HepG2 (cell line): ENCODE results near the gene POLR1H. TPM values are rescaled to one million over a fixed set of nuclear protein-coding genes. Genes with fewer than 3 reads are reported as not detected.

Source experiments
- GTF3A ChIP-seq: sonication (generic); formaldehyde crosslinking; conservative IDR thresholded peaks from 2 replicates; pipeline ENCODE4 v1.4.0; 2020; ENCODE audit warnings: mild to moderate bottlenecking, missing genetic modification reagents
- HMGA1 ChIP-seq: sonication (generic); formaldehyde crosslinking; conservative IDR thresholded peaks from 2 replicates; pipeline ENCODE4 v1.4.0; 2020; ENCODE audit warnings: missing genetic modification reagents
- HMGXB3 ChIP-seq: sonication (generic); formaldehyde crosslinking; IDR thresholded peaks from 2 replicates; pipeline ENCODE4 v1.4.0; 2020; ENCODE audit warnings: missing genetic modification reagents, borderline replicate concordance
- NFATC3 ChIP-seq: sonication (generic); formaldehyde crosslinking; IDR thresholded peaks from 2 replicates; pipeline ENCODE4 v1.5.1; 2020; ENCODE audit warnings: mild to moderate bottlenecking, missing genetic modification reagents
- SIX1 ChIP-seq: sonication (generic); formaldehyde crosslinking; IDR thresholded peaks from 2 replicates; pipeline ENCODE4 v1.4.0; 2020; ENCODE audit warnings: missing genetic modification reagents, borderline replicate concordance
- TBX2 ChIP-seq: sonication (generic); formaldehyde crosslinking; IDR thresholded peaks from 2 replicates; pipeline ENCODE4 v1.5.0; 2020; ENCODE audit warnings: missing genetic modification reagents, mild to moderate bottlenecking, borderline replicate concordance
- TCF12 ChIP-seq, 2 experiments: fragments of 450-650 bp in 1 of 2; sonication (generic) in 1 of 2; formaldehyde crosslinking in 1 of 2; IDR thresholded peaks; 2 replicates each; pipeline versions ENCODE4 v1.6.1 to v1.8.0; 2017 to 2022; ENCODE audit warnings: antibody characterized with exemption in 1 of 2, mild to moderate bottlenecking in 1 of 2, missing genetic modification reagents in 1 of 2, moderate library complexity in 1 of 2
- TEAD2 ChIP-seq: sonication (generic); formaldehyde crosslinking; IDR thresholded peaks from 2 replicates; pipeline ENCODE4 v1.9.0; 2021; ENCODE audit warnings: missing genetic modification reagents
- ZC3H4 ChIP-seq: sonication (generic); formaldehyde crosslinking; IDR thresholded peaks from 2 replicates; pipeline ENCODE4 v1.4.0; 2020; ENCODE audit warnings: missing genetic modification reagents, borderline replicate concordance
- ZNF264 ChIP-seq: sonication (generic); formaldehyde crosslinking; IDR thresholded peaks from 2 replicates; pipeline ENCODE4 v1.4.0; 2020; ENCODE audit warnings: missing genetic modification reagents
- ZNF563 ChIP-seq: sonication (generic); formaldehyde crosslinking; IDR thresholded peaks from 2 replicates; pipeline ENCODE4 v1.8.0; 2022; ENCODE audit warnings: mild to moderate bottlenecking, moderate library complexity, missing genetic modification reagents
- ZNF576 ChIP-seq: sonication (generic); formaldehyde crosslinking; IDR thresholded peaks from 2 replicates; pipeline ENCODE4 v1.4.0; 2020; ENCODE audit warnings: mild to moderate bottlenecking, missing genetic modification reagents
- ZNF749 ChIP-seq: sonication (generic); formaldehyde crosslinking; IDR thresholded peaks from 2 replicates; pipeline ENCODE4 v1.8.0; 2022; ENCODE audit warnings: mild to moderate bottlenecking, missing genetic modification reagents, moderate library complexity, borderline replicate concordance
- ZNF777 ChIP-seq: sonication (generic); formaldehyde crosslinking; IDR thresholded peaks from 2 replicates; pipeline ENCODE4 v1.4.0; 2020; ENCODE audit warnings: missing genetic modification reagents
- ZNF780A ChIP-seq: sonication (generic); formaldehyde crosslinking; IDR thresholded peaks from 2 replicates; pipeline ENCODE4 v1.8.0; 2022; ENCODE audit warnings: mild to moderate bottlenecking, missing genetic modification reagents, moderate library complexity
- ZNF83 ChIP-seq: sonication (generic); formaldehyde crosslinking; IDR thresholded peaks from 2 replicates; pipeline ENCODE4 v1.4.0; 2020; ENCODE audit warnings: missing genetic modification reagents, mild to moderate bottlenecking, borderline replicate concordance
- ZSCAN31 ChIP-seq: sonication (generic); formaldehyde crosslinking; IDR thresholded peaks from 2 replicates; pipeline ENCODE4 v1.5.0; 2020; ENCODE audit warnings: low read depth, mild to moderate bottlenecking, missing genetic modification reagents
- polyA plus RNA-seq, 8 experiments: library from polyadenylated mRNA; depleted of rRNA in 3 of 8; stranded (reverse) in 7 of 8; unstranded in 1 of 8; fragments of >200 nt; fragmentation: Illumina TruSeq in 4 of 8; extraction: Trizol in 4 of 8; gene quantifications; 2 replicates each; pipeline versions ENCODE4 v1.2.1 to v1.2.3, GENCODE V29; 2011 to 2016; ENCODE audit warnings: low read depth in 4 of 8, missing spikeins in 1 of 8, mixed read lengths in 1 of 8; ENCODE audit not compliant: insufficient read depth in 1 of 8
- total RNA-seq, 5 experiments: library from RNA; depleted of rRNA; stranded (reverse); fragments of >200 nt; fragmentation: Illumina TruSeq; extraction: Trizol; gene quantifications; 2 replicates each; pipeline ENCODE4 v1.2.3, GENCODE V29; 2016; ENCODE audit warnings: low read depth in 1 of 5
- TF ChIP-seq, protein P1 (sequence below): sonication (generic); formaldehyde crosslinking; IDR thresholded peaks from 2 replicates; pipeline ENCODE4 v1.4.0; 2020; ENCODE audit warnings: missing genetic modification reagents
- TF ChIP-seq, protein P2 (sequence below): sonication (generic); formaldehyde crosslinking; IDR thresholded peaks from 2 replicates; pipeline ENCODE4 v1.4.0; 2020; ENCODE audit warnings: low read depth, missing genetic modification reagents

The POLR1H gene
- total and polyA plus RNA-seq, 2 of the 13 experiments (the other 11 are each of a cell fraction or from before 2014, with no cell fraction given), result 61.4 to 79.8 TPM

GRCh38 chr6:30101444-30102413 is 40.7 kb downstream of the POLR1H start (continued):
- TF ChIP-seq ZNF777 (CRISPR knock-in tag) (peak; percentile 56; the same call in 1 of the 2 replicates), ZNF264 (CRISPR knock-in tag) (peak; percentile 23; the same call in 1 of the 2 replicates), TBX2 (peak; percentile 32; the same call in 1 of the 2 replicates), GTF3A (CRISPR knock-in tag) (no peak; the same call in 1 of the 2 replicates), NFATC3 (CRISPR knock-in tag) (no peak), TEAD2 (CRISPR knock-in tag) (no peak), ZNF780A (CRISPR knock-in tag) (no peak), SIX1 (CRISPR knock-in tag) (0 out of 2 replicates have a peak, but pooled peaks have one; percentile 5), ZNF563 (CRISPR knock-in tag) (peak; percentile 59; the same call in 1 of the 2 replicates), ZNF83 (CRISPR knock-in tag) (peak; percentile 50; the same call in 1 of the 2 replicates), TCF12 (IDR thresholded peaks at IDR 0.05) (no peak), TCF12 (CRISPR knock-in tag; IDR thresholded peaks at IDR 0.05) (peak; percentile 75; the same call in 1 of the 2 replicates), ZNF749 (CRISPR knock-in tag) (peak; percentile 39; the same call in 1 of the 2 replicates), ZNF576 (CRISPR knock-in tag) (0 out of 2 replicates have a peak, but pooled peaks have one; percentile 29), ZC3H4 (peak; percentile 24; the same call in 1 of the 2 replicates), ZSCAN31 (peak; percentile 47; the same call in 1 of the 2 replicates), HMGXB3 (peak; percentile 18; the same call in 1 of the 2 replicates), HMGA1 (CRISPR knock-in tag) (no peak)
- TF ChIP-seq, protein P1, sequence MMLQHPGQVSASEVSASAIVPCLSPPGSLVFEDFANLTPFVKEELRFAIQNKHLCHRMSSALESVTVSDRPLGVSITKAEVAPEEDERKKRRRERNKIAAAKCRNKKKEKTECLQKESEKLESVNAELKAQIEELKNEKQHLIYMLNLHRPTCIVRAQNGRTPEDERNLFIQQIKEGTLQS (CRISPR knock-in tag), result no peak; the same call in 1 of the 2 replicates
- TF ChIP-seq, protein P2, sequence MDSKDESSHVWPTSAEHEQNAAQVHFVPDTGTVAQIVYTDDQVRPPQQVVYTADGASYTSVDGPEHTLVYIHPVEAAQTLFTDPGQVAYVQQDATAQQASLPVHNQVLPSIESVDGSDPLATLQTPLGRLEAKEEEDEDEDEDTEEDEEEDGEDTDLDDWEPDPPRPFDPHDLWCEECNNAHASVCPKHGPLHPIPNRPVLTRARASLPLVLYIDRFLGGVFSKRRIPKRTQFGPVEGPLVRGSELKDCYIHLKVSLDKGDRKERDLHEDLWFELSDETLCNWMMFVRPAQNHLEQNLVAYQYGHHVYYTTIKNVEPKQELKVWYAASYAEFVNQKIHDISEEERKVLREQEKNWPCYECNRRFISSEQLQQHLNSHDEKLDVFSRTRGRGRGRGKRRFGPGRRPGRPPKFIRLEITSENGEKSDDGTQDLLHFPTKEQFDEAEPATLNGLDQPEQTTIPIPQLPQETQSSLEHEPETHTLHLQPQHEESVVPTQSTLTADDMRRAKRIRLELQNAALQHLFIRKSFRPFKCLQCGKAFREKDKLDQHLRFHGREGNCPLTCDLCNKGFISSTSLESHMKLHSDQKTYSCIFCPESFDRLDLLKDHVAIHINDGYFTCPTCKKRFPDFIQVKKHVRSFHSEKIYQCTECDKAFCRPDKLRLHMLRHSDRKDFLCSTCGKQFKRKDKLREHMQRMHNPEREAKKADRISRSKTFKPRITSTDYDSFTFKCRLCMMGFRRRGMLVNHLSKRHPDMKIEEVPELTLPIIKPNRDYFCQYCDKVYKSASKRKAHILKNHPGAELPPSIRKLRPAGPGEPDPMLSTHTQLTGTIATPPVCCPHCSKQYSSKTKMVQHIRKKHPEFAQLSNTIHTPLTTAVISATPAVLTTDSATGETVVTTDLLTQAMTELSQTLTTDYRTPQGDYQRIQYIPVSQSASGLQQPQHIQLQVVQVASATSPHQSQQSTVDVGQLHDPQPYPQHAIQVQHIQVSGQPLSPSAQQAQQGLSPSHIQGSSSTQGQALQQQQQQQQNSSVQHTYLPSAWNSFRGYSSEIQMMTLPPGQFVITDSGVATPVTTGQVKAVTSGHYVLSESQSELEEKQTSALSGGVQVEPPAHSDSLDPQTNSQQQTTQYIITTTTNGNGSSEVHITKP, result peak; percentile 97
